Mammary epithelial cell (primary cell): ENCODE measurements around the gene HSD11B1.

ENCODE experiments used
- EZH2 ChIP-seq: IDR thresholded peaks from 2 replicates; pipeline ENCODE4 v1.6.1; 2012; ENCODE audit warnings: low read length, inconsistent platforms, borderline replicate concordance
- TF ChIP-seq, protein P1 (sequence below), 2 donors: IDR thresholded peaks in 1 of 2; conservative IDR thresholded peaks in 1 of 2; 2 replicates each; pipeline ENCODE4 v1.5.1; 2011 to 2012; ENCODE audit warnings: inconsistent platforms in 2 of 2, low read length in 2 of 2, mild to moderate bottlenecking in 2 of 2, control low read depth in 1 of 2, low read depth in 1 of 2; ENCODE audit not compliant: insufficient read depth in 1 of 2; ENCODE audit errors: extremely low read depth in 1 of 2

DNA sequence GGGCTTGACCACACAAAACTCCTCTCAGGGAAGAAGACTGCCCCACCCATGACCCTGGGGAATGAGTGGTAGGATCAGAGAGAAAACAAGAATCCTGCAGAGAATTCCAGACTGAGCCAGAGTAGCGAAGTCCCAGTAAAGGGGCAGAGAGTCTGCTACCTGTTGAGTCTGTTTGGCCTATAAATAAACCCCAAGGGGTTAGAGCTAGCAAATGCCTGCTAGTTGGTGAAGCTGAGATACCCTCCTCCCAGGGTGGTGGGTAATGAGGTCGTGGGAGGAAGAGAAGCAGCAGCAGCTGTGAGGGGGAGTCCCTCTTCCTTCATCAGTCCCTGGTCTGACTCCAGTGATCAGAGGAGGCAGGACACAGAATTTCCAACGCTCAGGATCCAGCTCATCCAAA, 53.8 kb downstream of the HSD11B1 start:
- TF ChIP-seq EZH2, result no peak
- TF ChIP-seq, protein P1, sequence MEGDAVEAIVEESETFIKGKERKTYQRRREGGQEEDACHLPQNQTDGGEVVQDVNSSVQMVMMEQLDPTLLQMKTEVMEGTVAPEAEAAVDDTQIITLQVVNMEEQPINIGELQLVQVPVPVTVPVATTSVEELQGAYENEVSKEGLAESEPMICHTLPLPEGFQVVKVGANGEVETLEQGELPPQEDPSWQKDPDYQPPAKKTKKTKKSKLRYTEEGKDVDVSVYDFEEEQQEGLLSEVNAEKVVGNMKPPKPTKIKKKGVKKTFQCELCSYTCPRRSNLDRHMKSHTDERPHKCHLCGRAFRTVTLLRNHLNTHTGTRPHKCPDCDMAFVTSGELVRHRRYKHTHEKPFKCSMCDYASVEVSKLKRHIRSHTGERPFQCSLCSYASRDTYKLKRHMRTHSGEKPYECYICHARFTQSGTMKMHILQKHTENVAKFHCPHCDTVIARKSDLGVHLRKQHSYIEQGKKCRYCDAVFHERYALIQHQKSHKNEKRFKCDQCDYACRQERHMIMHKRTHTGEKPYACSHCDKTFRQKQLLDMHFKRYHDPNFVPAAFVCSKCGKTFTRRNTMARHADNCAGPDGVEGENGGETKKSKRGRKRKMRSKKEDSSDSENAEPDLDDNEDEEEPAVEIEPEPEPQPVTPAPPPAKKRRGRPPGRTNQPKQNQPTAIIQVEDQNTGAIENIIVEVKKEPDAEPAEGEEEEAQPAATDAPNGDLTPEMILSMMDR (conservative IDR thresholded peaks at IDR 0.05 in 1 of 2, IDR thresholded peaks at IDR 0.05 in 1 of 2; ENCODE audit: extremely low read depth in 1 of 2, insufficient read depth in 1 of 2, low read depth in 1 of 2, low read length in 2 of 2), result no peak
